ENCODE measurements around the gene ATP10A.

ATP10A gene

DNA sequence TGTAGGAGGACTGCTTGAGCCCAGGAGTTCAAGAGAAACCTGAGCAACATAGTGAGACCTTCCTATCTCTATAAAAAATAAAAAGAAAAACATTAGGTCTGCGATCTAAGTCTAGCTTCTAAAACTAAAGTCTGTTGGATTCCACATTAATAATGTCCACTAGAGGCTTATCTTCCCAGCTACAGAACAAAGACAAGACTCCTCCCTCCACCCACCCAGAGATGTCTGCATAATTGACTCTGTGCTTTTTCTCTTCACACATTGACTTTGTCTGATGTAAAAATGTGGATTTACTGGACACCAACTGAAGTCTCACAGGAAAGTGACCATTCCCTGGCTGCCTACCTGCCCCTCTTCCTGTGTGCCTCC, 91.8 kb downstream of the ATP10A start:
- TF ChIP-seq, protein P1, sequence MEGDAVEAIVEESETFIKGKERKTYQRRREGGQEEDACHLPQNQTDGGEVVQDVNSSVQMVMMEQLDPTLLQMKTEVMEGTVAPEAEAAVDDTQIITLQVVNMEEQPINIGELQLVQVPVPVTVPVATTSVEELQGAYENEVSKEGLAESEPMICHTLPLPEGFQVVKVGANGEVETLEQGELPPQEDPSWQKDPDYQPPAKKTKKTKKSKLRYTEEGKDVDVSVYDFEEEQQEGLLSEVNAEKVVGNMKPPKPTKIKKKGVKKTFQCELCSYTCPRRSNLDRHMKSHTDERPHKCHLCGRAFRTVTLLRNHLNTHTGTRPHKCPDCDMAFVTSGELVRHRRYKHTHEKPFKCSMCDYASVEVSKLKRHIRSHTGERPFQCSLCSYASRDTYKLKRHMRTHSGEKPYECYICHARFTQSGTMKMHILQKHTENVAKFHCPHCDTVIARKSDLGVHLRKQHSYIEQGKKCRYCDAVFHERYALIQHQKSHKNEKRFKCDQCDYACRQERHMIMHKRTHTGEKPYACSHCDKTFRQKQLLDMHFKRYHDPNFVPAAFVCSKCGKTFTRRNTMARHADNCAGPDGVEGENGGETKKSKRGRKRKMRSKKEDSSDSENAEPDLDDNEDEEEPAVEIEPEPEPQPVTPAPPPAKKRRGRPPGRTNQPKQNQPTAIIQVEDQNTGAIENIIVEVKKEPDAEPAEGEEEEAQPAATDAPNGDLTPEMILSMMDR (IDR thresholded peaks at IDR 0.05; ENCODE audit: control insufficient read depth, extremely low read depth, insufficient read depth): no peak
- no peak for DNase-seq (ENCODE audit: low read depth)
- no peak overlapping the region for H3K4me3 ChIP-seq (ENCODE audit: low read depth, low read length)

DNA sequence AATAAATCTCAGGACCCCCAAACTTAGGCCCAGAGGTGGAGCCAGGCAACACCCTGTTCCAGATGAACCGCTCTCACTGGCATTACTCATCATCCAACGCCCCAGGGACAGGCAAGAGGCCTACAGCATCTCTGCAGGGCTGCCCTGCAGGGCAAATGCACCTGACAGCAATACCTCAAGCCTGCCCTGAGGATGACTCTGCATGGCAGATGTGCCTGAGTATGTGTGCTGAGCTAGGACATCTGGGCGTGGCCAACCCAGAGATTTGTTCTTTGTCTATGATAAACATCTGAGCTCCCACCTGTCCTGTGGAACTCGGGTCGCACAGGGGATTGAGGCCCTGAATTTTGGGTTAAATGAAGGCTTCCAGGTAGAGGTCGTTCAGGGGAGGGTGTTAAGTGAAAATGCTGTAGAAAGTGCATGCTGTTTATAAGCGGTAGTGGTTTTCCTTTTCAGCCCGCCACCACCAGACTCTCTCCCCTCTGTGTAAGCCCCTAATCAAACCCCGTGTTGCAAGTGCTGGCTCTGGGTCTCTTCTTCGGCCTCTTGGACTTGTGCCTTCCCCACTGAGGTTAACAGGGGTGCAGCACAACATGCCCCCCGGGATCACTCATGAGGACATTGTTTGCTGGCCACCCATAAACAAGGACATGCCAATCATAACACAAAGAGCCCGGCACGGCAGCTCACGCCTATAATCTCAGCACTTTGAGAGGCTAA, 92.3 kb downstream of the ATP10A start:
- TF ChIP-seq, protein P1 (IDR thresholded peaks at IDR 0.05; ENCODE audit: control insufficient read depth, extremely low read depth, insufficient read depth): no peak
- no peak overlapping the region for H3K4me3 ChIP-seq (ENCODE audit: low read depth, low read length)
- DNase-seq (ENCODE audit: low read depth): no peak

DNA sequence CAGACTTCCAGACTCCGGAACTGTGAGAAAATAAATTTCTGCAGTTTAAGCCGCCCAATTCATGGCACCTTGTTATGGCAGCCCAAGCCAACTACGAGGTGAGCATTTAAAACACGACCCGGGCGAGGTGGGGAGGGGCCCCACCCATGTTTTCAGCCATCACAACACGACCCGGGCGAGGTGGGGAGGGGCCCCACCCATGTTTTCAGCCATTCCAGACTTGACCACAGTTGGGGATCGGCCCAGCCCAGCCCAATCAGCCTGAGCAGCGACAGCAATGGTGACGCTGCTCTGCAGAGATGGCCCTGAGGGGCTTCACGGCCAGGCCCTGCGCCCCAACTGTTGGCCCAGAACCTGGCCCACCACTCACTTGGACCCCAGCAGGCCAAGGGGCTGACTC, 93.1 kb downstream of the ATP10A start:
- DNase-seq (ENCODE audit: low read depth): no peak
- H3K4me3 ChIP-seq (ENCODE audit: low read depth, low read length): no peak overlapping the region
- TF ChIP-seq, protein P1 (IDR thresholded peaks at IDR 0.05; ENCODE audit: control insufficient read depth, extremely low read depth, insufficient read depth): no peak

DNA sequence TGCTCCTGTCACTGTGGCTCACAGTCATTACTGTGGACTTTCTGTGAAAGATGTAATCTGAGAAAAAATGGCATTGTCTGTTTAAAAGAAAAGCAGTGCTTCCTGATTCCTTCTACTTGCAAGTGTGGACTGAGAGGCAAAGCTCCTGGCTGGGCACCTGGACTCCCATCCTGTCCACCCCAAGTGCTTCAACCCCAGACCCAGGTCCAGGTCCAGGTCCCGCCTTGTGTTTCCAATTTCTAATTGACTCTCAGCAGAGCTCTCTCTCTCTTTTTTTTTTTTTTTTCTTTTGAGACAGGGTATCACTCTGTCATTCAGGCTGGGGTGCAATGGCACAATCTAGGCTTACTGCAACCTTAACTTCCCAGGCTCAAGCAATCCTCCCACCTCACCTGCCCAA, 94.9 kb downstream of the ATP10A start:
- TF ChIP-seq, protein P1 (IDR thresholded peaks at IDR 0.05; ENCODE audit: control insufficient read depth, extremely low read depth, insufficient read depth): no peak
- DNase-seq (ENCODE audit: low read depth): no peak
- H3K4me3 ChIP-seq (ENCODE audit: low read depth, low read length): no peak overlapping the region

DNA sequence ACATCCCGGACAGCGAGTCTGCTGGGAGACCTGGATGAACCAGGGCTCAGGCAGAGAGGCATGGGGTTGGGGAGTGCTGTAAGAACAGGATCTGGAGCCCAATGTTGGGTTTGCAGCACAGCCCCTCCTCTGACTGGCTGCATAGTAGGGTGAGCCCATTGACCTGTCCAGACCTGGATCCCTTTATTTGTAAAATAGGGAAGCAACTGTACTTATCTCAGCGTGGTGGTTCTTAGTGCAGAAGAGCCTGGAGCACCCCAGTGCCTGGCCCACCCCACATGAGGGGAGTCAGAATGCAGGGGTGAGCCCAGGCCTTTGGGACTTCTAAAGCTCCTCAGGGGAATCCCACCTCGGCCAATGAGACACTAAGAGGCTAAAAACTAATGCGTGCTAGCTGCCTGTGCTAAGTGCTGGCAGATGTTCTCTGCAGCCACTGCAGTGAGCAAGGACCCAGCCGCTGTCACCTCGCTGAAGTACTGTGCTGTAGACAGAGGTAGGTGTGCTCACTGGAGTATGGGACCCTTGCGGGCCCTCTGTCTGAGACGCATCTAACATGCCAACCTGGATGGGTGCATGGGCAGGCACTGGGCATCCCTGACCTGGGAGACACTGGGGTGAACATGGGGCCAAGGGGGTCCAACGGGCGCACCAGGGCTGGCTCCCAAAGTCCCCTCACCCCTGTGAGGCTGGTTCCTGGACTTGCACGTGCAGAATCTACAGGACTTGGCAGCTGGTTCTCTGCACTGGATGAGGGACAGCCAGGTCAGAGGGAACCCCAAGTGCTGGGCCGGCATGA, 95.6 kb downstream of the ATP10A start:
- TF ChIP-seq, protein P1 (IDR thresholded peaks at IDR 0.05; ENCODE audit: control insufficient read depth, extremely low read depth, insufficient read depth): no peak
- H3K4me3 ChIP-seq (ENCODE audit: low read depth, low read length): no peak overlapping the region
- no peak for DNase-seq (ENCODE audit: low read depth)

DNA sequence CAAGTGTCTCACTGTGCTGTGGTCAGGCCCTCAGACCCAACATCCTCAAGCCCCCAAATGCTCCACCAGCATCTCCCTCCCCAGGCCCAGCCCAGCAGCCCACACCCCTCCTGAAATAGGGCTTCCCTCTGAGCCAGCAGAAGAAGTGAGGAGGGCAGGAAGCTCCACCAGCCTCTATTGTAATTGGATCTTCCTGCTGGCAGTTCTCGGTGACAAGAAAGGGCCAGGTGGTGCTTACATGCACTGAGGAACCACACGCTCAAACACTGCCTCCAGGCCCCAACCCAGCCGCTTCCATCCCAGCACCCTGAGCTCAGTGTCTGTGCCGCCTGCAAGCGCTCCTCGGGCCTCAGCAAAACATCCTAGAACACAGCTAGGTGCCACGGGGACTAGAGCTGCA, 96.7 kb downstream of the ATP10A start:
- H3K4me3 ChIP-seq (ENCODE audit: low read depth, low read length): no peak overlapping the region
- DNase-seq (ENCODE audit: low read depth): no peak
- TF ChIP-seq, protein P1 (IDR thresholded peaks at IDR 0.05; ENCODE audit: control insufficient read depth, extremely low read depth, insufficient read depth): no peak

Data from LNCaP clone FGC (cell line).